PC-3 (cell line): Measurements from ENCODE around the gene PAWR. TPM values are rescaled to one million over a fixed set of nuclear protein-coding genes. Genes with fewer than 3 reads are reported as not detected.

Source experiments
- ATAC-seq: fragments of 200-7000 bp; cut with Tn5 transposase; 2 replicates; pipeline ENCODE4 v1.9.1; 2020; ENCODE audit warnings: mild to moderate bottlenecking, moderate library complexity
- BruUV-seq: library from RNA; stranded (reverse); fragments of 400-500 nt; replicated peaks from 2 replicates; lab custom pipeline; 2021; lab: Mats Ljungman, UMichigan
- CTCF ChIA-PET: fragments of 300-600 bp; sonication (Branson Sonifier 250); formaldehyde crosslinking; loops from one replicate; lab custom pipeline; 2022; ENCODE audit warnings: antibody characterized with exemption; lab: Charles Lee
- POLR2A ChIA-PET: fragments of 300-600 bp; sonication (Branson Sonifier 250); formaldehyde crosslinking; loops from one replicate; lab custom pipeline; 2022; ENCODE audit warnings: antibody characterized with exemption; ENCODE audit not compliant: unreplicated experiment; lab: Charles Lee
- DNase-seq: peaks from one replicate; pipeline ENCODE4 v3.0.0-alpha.2; 2015
- H2AFZ ChIP-seq: fragments of 300-600 bp; sonication (generic); 2 replicates; pipeline ENCODE4 v1.6.0; 2016; ENCODE audit warnings: antibody characterized with exemption, low read length
- H3F3A ChIP-seq: fragments of 300-600 bp; sonication (generic); one replicate; pipeline ENCODE4 v1.6.0; 2017; ENCODE audit warnings: antibody characterized with exemption, low read length, control low read depth, mild to moderate bottlenecking; ENCODE audit not compliant: unreplicated experiment
- H3K27ac ChIP-seq: fragments of 300-600 bp; sonication (generic); 2 replicates; pipeline ENCODE4 v1.5.1; 2016; ENCODE audit warnings: mild to moderate bottlenecking, low read length
- H3K27me3 ChIP-seq: fragments of 300-600 bp; sonication (generic); 2 replicates; pipeline ENCODE4 v1.6.1; 2016; ENCODE audit warnings: low read length, mixed read lengths
- H3K36me3 ChIP-seq: fragments of 300-600 bp; sonication (generic); 2 replicates; pipeline ENCODE4 v1.6.1; 2016; ENCODE audit warnings: low read depth, mixed run types, low read length, mixed read lengths
- H3K4me1 ChIP-seq: fragments of 300-600 bp; sonication (generic); 2 replicates; pipeline ENCODE4 v1.5.1; 2016; ENCODE audit warnings: low read length; ENCODE audit not compliant: insufficient read depth
- H3K4me2 ChIP-seq: fragments of 300-600 bp; sonication (generic); 2 replicates; pipeline ENCODE4 v1.6.0; 2016; ENCODE audit warnings: low read length
- H3K4me3 ChIP-seq: fragments of 300-600 bp; sonication (generic); 2 replicates; pipeline ENCODE4 v1.5.1; 2016; ENCODE audit warnings: mild to moderate bottlenecking, low read length, mixed read lengths
- H3K79me2 ChIP-seq: fragments of 300-600 bp; sonication (generic); 2 replicates; pipeline ENCODE4 v1.6.1; 2017; ENCODE audit warnings: low read length, mixed read lengths
- H3K9ac ChIP-seq: fragments of 300-600 bp; sonication (generic); 2 replicates; pipeline ENCODE4 v1.6.0; 2016; ENCODE audit warnings: mild to moderate bottlenecking, low read length
- H3K9me2 ChIP-seq: fragments of 300-600 bp; sonication (generic); replicated peaks from 2 replicates; pipeline ENCODE4 v1.6.1; 2016; ENCODE audit warnings: mixed run types, low read length, mixed read lengths
- H3K9me3 ChIP-seq: fragments of 300-600 bp; sonication (generic); 2 replicates; pipeline ENCODE4 v1.6.1; 2016; ENCODE audit warnings: low read length, mixed read lengths
- H4K20me1 ChIP-seq: fragments of 300-600 bp; sonication (generic); 2 replicates; pipeline ENCODE4 v1.6.1; 2016; ENCODE audit warnings: low read length, mixed read lengths
- EZH2 ChIP-seq: fragments of 300-600 bp; sonication (generic); IDR thresholded peaks from one replicate; pipeline ENCODE4 v1.6.1; 2017; ENCODE audit warnings: antibody characterized with exemption, mild to moderate bottlenecking, low read length; ENCODE audit not compliant: unreplicated experiment
- EZH2phosphoT487 ChIP-seq: fragments of 300-600 bp; sonication (generic); IDR thresholded peaks from 2 replicates; pipeline ENCODE4 v1.6.1; 2018; ENCODE audit warnings: mild to moderate bottlenecking, antibody characterized with exemption, low read length, borderline replicate concordance
- intact Hi-C: fragments of 100-400 bp; cut with micrococcal nuclease; formaldehyde crosslinking; loops from 2 replicates; pipeline ENCODE4 v1.9.0; 2023
- total RNA-seq: library from RNA; depleted of rRNA; stranded (reverse); fragments of >200 nt; gene quantifications from 2 replicates; pipeline ENCODE4 v1.2.3, GENCODE V29; 2014
- TF ChIP-seq, protein P1 (sequence below): fragments of 300-600 bp; sonication (generic); conservative IDR thresholded peaks from 2 replicates; pipeline ENCODE4 v1.5.1; 2017; ENCODE audit warnings: antibody characterized with exemption, low read depth, mild to moderate bottlenecking, low read length

Gene PAWR
- total RNA-seq, 1 experiment from 2014 or later, result 141 TPM

DNA sequence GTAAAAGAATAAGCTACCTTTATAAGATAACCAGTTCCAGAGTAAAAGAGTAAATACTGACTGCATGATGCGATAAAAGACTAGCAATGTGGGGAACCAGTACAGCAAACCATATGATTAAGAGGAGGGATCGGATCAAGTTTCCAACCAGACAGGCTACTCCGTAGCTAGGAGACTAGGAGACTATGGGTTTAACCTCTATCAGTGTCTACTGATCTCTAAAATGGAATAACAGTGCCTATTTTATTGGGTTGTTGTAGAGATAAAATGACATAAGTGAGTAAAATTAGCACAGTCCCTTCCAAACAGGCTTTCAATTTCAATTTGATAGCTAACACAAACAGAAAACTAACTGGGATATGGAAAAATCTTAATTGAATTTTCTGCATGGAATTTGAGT, 76.0 kb downstream of the PAWR start:
- TF ChIP-seq EZH2, result no peak
- TF ChIP-seq, protein P1, sequence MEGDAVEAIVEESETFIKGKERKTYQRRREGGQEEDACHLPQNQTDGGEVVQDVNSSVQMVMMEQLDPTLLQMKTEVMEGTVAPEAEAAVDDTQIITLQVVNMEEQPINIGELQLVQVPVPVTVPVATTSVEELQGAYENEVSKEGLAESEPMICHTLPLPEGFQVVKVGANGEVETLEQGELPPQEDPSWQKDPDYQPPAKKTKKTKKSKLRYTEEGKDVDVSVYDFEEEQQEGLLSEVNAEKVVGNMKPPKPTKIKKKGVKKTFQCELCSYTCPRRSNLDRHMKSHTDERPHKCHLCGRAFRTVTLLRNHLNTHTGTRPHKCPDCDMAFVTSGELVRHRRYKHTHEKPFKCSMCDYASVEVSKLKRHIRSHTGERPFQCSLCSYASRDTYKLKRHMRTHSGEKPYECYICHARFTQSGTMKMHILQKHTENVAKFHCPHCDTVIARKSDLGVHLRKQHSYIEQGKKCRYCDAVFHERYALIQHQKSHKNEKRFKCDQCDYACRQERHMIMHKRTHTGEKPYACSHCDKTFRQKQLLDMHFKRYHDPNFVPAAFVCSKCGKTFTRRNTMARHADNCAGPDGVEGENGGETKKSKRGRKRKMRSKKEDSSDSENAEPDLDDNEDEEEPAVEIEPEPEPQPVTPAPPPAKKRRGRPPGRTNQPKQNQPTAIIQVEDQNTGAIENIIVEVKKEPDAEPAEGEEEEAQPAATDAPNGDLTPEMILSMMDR, result no peak
- no peak for TF ChIP-seq EZH2phosphoT487
- Histone ChIP-seq H3K36me3 (peaks cover 2% of the 10 kb centered on the region; the same call in 1 of the 2 replicates), H3K27me3 (no peaks in the 10 kb centered on the region), H3K4me2 (peak overlapping the region; percentile 52), H3K4me3 (no peak overlapping the region), H3K4me1 (peaks cover 29% of the 10 kb centered on the region), H3K9me2 (no peaks in the 10 kb centered on the region), H3F3A (no peaks in the 10 kb centered on the region), H3K9ac (no peak overlapping the region), H3K79me2 (peaks cover 37% of the 10 kb centered on the region), H3K27ac (no peak overlapping the region), H2AFZ (no peak overlapping the region), H4K20me1 (peaks cover 4% of the 10 kb centered on the region; the same call in 1 of the 2 replicates), H3K9me3 (no peaks in the 10 kb centered on the region)
- CTCF ChIA-PET, result no interaction called here
- intact Hi-C loops, result no loop called here
- DNase-seq (peak; percentile 51), ATAC-seq (no peak)
- POLR2A ChIA-PET, result interaction anchor here (0.5 kb wide), 1 partner anchor 76 kb away, joined by 3 read pairs; the partner anchor contains the start of gene PAWR
- BruUV-seq, result no TSS peak

DNA sequence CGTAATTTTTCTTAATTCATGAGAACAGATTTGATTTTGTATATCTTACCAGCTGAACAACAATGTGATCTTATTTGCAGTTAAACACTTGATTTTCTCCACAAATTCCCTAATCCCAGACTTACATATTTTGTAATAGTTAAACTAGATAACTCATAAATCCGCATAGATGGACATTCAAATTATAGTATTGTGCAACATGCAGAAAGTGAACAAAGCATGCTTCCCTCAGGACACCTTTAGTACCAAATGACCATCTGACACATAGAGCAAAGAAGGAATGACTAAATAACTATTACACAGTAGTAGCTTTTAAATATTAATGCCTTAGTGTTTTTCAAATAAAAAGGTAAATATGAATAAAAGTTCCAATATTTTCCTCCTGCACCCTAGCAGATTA, 88.9 kb downstream of the PAWR start:
- Histone ChIP-seq H3K9me2 (no peaks in the 10 kb centered on the region), H3K4me2 (no peak overlapping the region), H3K27me3 (no peaks in the 10 kb centered on the region), H4K20me1 (no peaks in the 10 kb centered on the region), H3K9ac (no peak overlapping the region), H3K36me3 (no peaks in the 10 kb centered on the region; the same call in 1 of the 2 replicates), H3K4me3 (no peak overlapping the region), H3K79me2 (0 out of 2 replicates have a peak, but pooled peaks cover 3% of the 10 kb centered on the region), H3K27ac (no peak overlapping the region), H2AFZ (no peak overlapping the region), H3F3A (no peaks in the 10 kb centered on the region), H3K4me1 (no peaks in the 10 kb centered on the region), H3K9me3 (no peaks in the 10 kb centered on the region)
- DNase-seq (no peak), ATAC-seq (no peak)
- intact Hi-C loops, result no loop called here
- no TSS peak for BruUV-seq
- CTCF ChIA-PET, result no interaction called here
- TF ChIP-seq EZH2phosphoT487 (no peak), EZH2 (no peak)
- TF ChIP-seq, protein P1, result no peak
- POLR2A ChIA-PET, result no interaction called here

DNA sequence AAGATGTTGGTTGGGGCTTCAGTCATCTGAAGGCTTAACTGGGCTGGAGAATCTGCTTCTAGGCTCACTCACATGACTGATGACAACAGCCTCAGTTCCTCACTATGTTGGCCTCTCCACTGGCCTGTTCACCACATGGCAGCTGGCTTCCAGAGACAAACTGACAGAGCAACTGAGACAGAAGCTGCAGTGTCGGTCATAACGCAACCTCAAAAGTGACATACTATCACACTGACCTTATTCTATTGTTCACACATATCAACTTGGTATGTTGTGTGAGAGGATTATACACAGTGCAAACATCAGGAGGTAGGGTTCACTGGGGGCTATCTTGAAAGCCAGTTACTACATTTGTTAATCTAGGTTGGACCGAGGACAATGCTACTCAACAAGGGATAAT, 92.9 kb downstream of the PAWR start:
- no peaks in the 10 kb centered on the region for H3K4me1 ChIP-seq
- no peaks in the 10 kb centered on the region for H3F3A ChIP-seq
- H3K27me3 ChIP-seq, result no peaks in the 10 kb centered on the region
- H3K27ac ChIP-seq, result no peak overlapping the region
- H3K36me3 ChIP-seq, result no peaks in the 10 kb centered on the region; the same call in 1 of the 2 replicates
- no peak overlapping the region for H3K9ac ChIP-seq
- no peaks in the 10 kb centered on the region for H3K9me3 ChIP-seq
- BruUV-seq, result no TSS peak
- no peak overlapping the region for H3K4me2 ChIP-seq
- no peaks in the 10 kb centered on the region for H3K9me2 ChIP-seq
- ChIA-PET POLR2A (no interaction called here), CTCF (no interaction called here)
- H3K4me3 ChIP-seq, result no peak overlapping the region
- H2AFZ ChIP-seq, result no peak overlapping the region
- TF ChIP-seq, protein P1, result no peak
- TF ChIP-seq EZH2 (no peak), EZH2phosphoT487 (no peak)
- intact Hi-C loops, result no loop called here
- no peaks in the 10 kb centered on the region for H3K79me2 ChIP-seq
- ATAC-seq, result no peak
- H4K20me1 ChIP-seq, result no peaks in the 10 kb centered on the region
- DNase-seq, result no peak
